ENCODE data around the gene CD93. TPM values are rescaled to one million over a fixed set of nuclear protein-coding genes. Genes with fewer than 3 reads are reported as not detected.

Gene CD93
- total and polyA plus RNA-seq, 2 of the 8 experiments (the other 6 are each of a cell fraction or from before 2014, with no cell fraction given) = under 0.01 to 0.07 TPM

DNA sequence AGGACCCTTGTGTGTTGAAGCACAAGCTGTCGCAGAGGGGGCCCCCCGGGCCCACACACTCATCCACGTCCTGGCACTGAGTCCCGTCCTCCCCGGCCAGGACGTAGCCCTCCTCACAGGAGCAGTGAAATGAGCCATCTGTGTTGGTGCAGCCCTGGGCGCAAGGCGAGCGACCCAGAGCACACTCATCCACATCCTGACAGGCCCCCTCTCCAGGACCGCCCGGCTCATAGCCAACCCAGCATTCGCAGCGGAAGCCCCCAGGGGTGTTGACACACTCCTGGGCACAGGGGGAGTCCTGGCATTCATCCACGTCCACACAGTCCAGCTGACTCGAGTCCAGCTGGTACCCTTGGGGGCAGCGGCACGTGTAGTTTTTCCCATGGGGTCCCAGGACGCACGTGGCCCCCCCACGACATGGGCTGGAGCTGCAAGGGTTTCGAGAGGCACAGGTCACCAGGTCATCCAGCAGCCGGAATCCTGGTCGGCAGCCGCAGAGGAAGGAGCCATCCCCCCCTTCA is 1.2 kb downstream of the CD93 start:
- H2AFZ ChIP-seq (ENCODE audit: low read length) = no peak overlapping the region
- no peak overlapping the region for H2BK20ac ChIP-seq (ENCODE audit: low read length)
- no peak for DNase-seq (ENCODE audit: low read depth in 1 of 2, low spot score in 2 of 2)
- H3K27ac ChIP-seq (ENCODE audit: low read depth, low read length) = no peak overlapping the region
- no peaks in the 10 kb centered on the region for H4K20me1 ChIP-seq (replicated peaks in 1 of 2; ENCODE audit: control insufficient read depth in 1 of 2, insufficient read depth in 2 of 2, low read length in 2 of 2)
- H3K27me3 ChIP-seq (replicated peaks in 1 of 4; ENCODE audit: control insufficient read depth in 3 of 4, extremely low read depth in 1 of 4, insufficient read depth in 3 of 4, low read length in 3 of 4) = no peaks in the 10 kb centered on the region
- H2BK15ac ChIP-seq (ENCODE audit: low read length) = no peak overlapping the region; the same call in 1 of the 2 replicates
- no peak overlapping the region for H3K23ac ChIP-seq (ENCODE audit: insufficient read length)
- H2BK5ac ChIP-seq (ENCODE audit: low read depth, low read length) = no peak overlapping the region
- H3K79me2 ChIP-seq (ENCODE audit: control insufficient read depth in 1 of 2, insufficient read depth in 2 of 2, low read length in 2 of 2) = no peaks in the 10 kb centered on the region
- CTCF ChIA-PET (ENCODE audit: partially characterized antibody) = interaction anchor here (1.4 to 2.1 kb wide), 2 partner anchors 22 to 81 kb away, joined by 3 to 6 read pairs; no protein-coding TSS in a partner anchor
- H3K4me1 ChIP-seq (replicated peaks in 1 of 4; ENCODE audit: control insufficient read depth in 3 of 4, insufficient read depth in 4 of 4, low read length in 3 of 4) = peaks cover 0 to 7% (median 2%) of the 10 kb centered on the region in 4 experiments; a peak in 2 of 7 replicates
- H3K9ac ChIP-seq (replicated peaks in 1 of 4; ENCODE audit: extremely low read depth in 1 of 4, low read depth in 3 of 4, low read length in 3 of 4) = no peak overlapping the region
- no peak overlapping the region for H3K18ac ChIP-seq (ENCODE audit: extremely low read depth, low read length)
- H4K5ac ChIP-seq (ENCODE audit: insufficient read length, low read depth, low read length) = no peak overlapping the region
- no peak overlapping the region for H2BK12ac ChIP-seq (ENCODE audit: low read depth, low read length)
- no peak overlapping the region for H3K56ac ChIP-seq (replicated peaks; ENCODE audit: insufficient read length, low read depth, low read length)
- WGBS, 2 experiments (ENCODE audit: extremely low coverage in 1 of 2, insufficient coverage in 1 of 2, insufficient read length in 1 of 2, insufficient replicate concordance in 2 of 2, low coverage in 1 of 2, low lambda C conversion rate in 2 of 2, missing lambda C conversion rate in 1 of 2) = 91% methylated on average over 24 of the region's 24 CpGs; no CpG with 5 or more reads in 1 of the 2 experiments
- no peak overlapping the region for H3K4me3 ChIP-seq (ENCODE audit: extremely low read depth in 1 of 4, insufficient read depth in 2 of 4, low read depth in 3 of 4, low read length in 4 of 4)
- H3K36me3 ChIP-seq (ENCODE audit: control insufficient read depth in 2 of 4, insufficient read depth in 4 of 4, low read length in 3 of 4) = no peaks in the 10 kb centered on the region
- FAIRE-seq = no peak
- no peaks in the 10 kb centered on the region for H3K23me2 ChIP-seq (ENCODE audit: low read depth, low read length)
- no peak overlapping the region for H3K4ac ChIP-seq (replicated peaks; ENCODE audit: insufficient read length, low read depth, low read length)
- POLR2A ChIA-PET (ENCODE audit: partially characterized antibody) = no interaction called here
- H4K8ac ChIP-seq (ENCODE audit: extremely low read depth, insufficient read depth, low read length) = no peak overlapping the region
- no peak overlapping the region for H2BK120ac ChIP-seq (replicated peaks; ENCODE audit: low read depth, low read length)
- no peaks in the 10 kb centered on the region for H3K9me3 ChIP-seq (ENCODE audit: insufficient read depth in 2 of 2, low read depth in 1 of 2, low read length in 1 of 2)
- no peak overlapping the region; the same call in 1 of the 2 replicates for H2AK5ac ChIP-seq (ENCODE audit: low read depth, low read length)
- no peak overlapping the region for H3K4me2 ChIP-seq (ENCODE audit: insufficient read depth in 1 of 2, low read depth in 2 of 2, low read length in 2 of 2)
- H3K14ac ChIP-seq (ENCODE audit: insufficient read length) = no peak overlapping the region
- no peaks in the 10 kb centered on the region for H3K79me1 ChIP-seq (ENCODE audit: low read depth, low read length)
- H4K91ac ChIP-seq (replicated peaks; ENCODE audit: insufficient read length, low read length) = peak overlapping the region; percentile 22
- no peak for TF ChIP-seq RNF2 (IDR thresholded peaks at IDR 0.05; ENCODE audit: borderline replicate concordance, low read depth, low read length, missing control alignments, poor library complexity, severe bottlenecking)
- TF ChIP-seq CBX8 (IDR thresholded peaks at IDR 0.05; ENCODE audit: borderline replicate concordance, low read depth, low read length) = no peak
- TF ChIP-seq CBX5 (IDR thresholded peaks at IDR 0.05; ENCODE audit: low read depth, low read length) = no peak
- TF ChIP-seq SUZ12 (IDR thresholded peaks at IDR 0.05; ENCODE audit: low read length) = no peak
- no peak for TF ChIP-seq HDAC2 (IDR thresholded peaks at IDR 0.05; ENCODE audit: borderline replicate concordance in 1 of 2, low read depth in 2 of 2, low read length in 2 of 2)
- TF ChIP-seq USF2 (IDR thresholded peaks at IDR 0.05; ENCODE audit: low read length) = no peak
- no peak for TF ChIP-seq ASH2L (IDR thresholded peaks at IDR 0.05; ENCODE audit: low read length)
- TF ChIP-seq ATF3 (IDR thresholded peaks at IDR 0.05; ENCODE audit: insufficient read depth, low read depth, low read length) = no peak
- TF ChIP-seq RAD21 (IDR thresholded peaks at IDR 0.05 in 1 of 2, conservative IDR thresholded peaks at IDR 0.05 in 1 of 2; ENCODE audit: low read depth in 2 of 2, low read length in 2 of 2) = no peak
- no peak for TF ChIP-seq NRF1 (IDR thresholded peaks at IDR 0.05; ENCODE audit: low read depth, low read length)

Data from H1 (cell line).